Gastroesophageal sphincter (tissue), 3 donors: ENCODE results near the gene NAAA.

Experiments used
- CTCF ChIP-seq, 4 experiments: fragments of 200-600 bp in 2 of 4; fragments of 450-650 bp in 2 of 4; sonication (generic) in 1 of 4; IDR thresholded peaks; one replicate each; pipeline ENCODE4 v1.5.1; 2017 to 2019; ENCODE audit warnings: antibody characterized with exemption in 4 of 4, mild to moderate bottlenecking in 2 of 4, moderate library complexity in 2 of 4
- POLR2A ChIP-seq, 2 donors: fragments of 450-650 bp; IDR thresholded peaks; one replicate each; pipeline ENCODE4 v1.6.1; 2017; ENCODE audit warnings: antibody characterized with exemption in 2 of 2, mild to moderate bottlenecking in 2 of 2, moderate library complexity in 1 of 2

GRCh38 chr4:75948822-75949444, 8.1 kb upstream of the NAAA start:
- TF ChIP-seq CTCF (IDR thresholded peaks at IDR 0.05) (no peak), POLR2A (IDR thresholded peaks at IDR 0.05) (no peak)
